ENCODE results near the gene FAM241A. TPM values are rescaled to one million over a fixed set of nuclear protein-coding genes. Genes with fewer than 3 reads are reported as not detected.
"Not testable (repeated sequence)": the region's sequence is repeated elsewhere in the genome, so short reads cannot be mapped to it uniquely, and the experiment has no call there.

FAM241A gene
- total RNA-seq, result 6.7 TPM
- long read RNA-seq, full-length matches to known transcripts, result 138 of 146 reads
- long read RNA-seq, partial matches to known transcripts, result 0 of 146 reads
- long read RNA-seq, other reads (novel, unspliced or antisense), result 8 of 146 reads

DNA sequence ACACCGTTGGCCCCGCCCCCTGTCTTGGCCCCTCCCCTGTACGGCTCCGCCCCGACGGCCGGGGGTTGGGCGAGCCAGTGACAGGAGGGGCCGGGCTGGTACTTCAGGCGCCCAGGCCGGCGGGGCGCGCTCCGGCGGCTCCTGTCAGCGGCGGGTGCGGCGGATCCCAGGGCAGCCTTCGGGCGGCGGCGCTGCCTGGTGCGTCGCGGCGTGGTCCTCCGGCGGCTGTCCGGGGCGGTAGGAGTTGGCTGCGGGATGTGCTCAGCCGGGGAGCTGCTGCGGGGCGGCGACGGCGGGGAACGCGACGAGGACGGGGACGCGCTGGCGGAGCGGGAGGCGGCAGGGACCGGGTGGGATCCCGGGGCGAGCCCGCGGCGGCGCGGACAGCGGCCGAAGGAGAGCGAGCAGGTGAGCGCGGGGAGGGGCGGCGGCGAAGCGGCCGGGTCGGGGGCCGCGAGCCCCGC, at the start of gene FAM241A:
Gene FAM241A, plus strand, starts transcription at position 129 of the 464 bp plus-strand sequence. Its CDS starts 127 bp downstream, at position 256.
- peak; percentile 94 for DNase-seq (ENCODE audit: low spot score)
- intact Hi-C loops (cut with DNase I), result loop anchor here (5.0 kb wide), 1 partner anchor 43 kb away; no protein-coding TSS in a partner anchor

DNA sequence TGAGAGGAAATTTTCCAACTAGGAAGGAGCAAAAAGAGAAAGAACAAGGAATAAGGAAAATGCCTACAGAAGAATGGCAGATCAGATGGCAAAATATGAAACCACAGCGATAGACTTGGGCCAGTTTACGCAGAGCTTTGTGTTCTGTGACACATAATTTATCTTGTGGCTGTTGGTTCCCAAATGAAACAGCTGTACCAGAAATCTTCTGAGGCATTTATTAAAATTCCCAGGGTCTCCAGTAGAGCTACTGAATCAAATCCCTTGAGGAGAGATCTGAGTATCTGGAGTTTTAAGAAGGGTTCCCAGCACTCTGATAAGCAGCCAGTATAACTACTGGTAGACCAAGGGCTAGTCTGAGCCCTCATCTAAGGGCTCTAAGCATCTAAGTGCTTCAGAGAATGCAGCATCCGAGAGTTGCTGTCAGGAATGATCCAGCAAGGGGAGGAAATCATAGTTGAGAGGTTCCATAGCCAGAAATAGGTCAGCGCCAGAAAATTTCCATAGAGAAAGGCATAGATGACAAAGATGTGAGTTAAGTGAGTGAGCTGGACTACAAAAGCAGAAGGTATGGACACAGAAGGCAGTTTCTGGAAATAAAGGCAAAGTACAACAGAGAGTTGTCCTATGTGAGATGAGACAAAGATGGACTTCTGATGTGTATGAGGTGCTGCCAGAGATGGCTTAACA, 46.3 kb upstream of the FAM241A start:
- no peak for DNase-seq (ENCODE audit: low spot score)
- intact Hi-C loops (cut with DNase I), result loop anchor here (1.0 kb wide), 1 partner anchor 135 kb away; no protein-coding TSS in a partner anchor

DNA sequence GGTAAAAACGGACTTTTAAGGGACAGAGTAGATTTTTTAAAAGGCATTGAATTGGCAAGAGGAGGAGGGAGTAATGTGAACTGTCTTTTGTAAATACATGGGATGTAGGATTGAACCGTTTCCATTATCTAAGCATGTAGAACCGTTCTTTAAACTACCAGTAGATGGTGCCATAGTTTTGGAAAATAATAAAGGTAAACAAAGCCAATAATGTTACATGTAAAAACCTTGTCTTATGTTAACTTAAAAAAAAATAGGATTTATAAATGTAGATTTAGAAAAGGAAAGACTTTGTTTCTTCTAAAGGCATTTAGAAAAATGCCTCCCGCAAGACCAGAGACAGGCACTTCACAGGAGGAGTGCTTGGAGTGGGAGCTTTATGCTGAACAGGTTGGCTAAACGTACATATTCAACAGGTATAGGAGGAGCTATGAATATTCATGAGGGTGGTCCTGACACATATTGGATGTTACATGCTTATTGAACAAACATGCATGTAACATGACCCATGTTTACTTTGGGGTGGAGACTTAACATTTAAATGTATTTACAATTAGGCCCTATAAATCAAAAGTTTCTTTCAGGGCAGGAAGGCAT, 45.5 kb upstream of the FAM241A start:
- DNase-seq (ENCODE audit: low spot score), result no peak
- intact Hi-C loops (cut with DNase I), result loop anchor here (1.0 to 5.0 kb wide), 2 partner anchors 48 to 135 kb away; partner anchors contain the start of gene FAM241A

DNA sequence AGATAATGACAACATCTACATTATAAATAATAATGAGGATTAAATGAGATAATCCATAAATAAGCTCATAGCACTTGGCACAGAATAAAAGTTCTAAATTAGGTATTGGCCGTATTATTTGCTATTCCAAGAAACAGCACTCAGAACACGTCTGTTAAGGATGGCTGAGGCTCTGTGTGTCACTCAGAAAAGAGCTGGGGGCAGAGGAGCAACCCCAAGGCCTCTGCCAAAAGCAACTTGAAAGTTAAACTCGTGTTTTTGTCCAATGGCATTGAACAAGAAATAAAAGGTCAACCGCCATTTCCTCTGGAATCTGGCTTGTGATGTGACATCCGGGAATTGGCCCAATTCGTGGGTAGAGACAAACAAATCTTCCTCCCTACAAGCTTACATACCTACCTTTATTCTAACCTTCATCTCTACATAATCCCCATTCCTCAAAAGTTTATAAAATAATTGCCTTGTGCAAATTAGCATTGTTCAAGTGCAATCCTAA, 42.3 kb upstream of the FAM241A start:
- intact Hi-C loops (cut with DNase I), result loop anchor here (5.0 kb wide), 1 partner anchor 44 kb away; the partner anchor contains the start of gene FAM241A
- DNase-seq (ENCODE audit: low spot score), result no peak

DNA sequence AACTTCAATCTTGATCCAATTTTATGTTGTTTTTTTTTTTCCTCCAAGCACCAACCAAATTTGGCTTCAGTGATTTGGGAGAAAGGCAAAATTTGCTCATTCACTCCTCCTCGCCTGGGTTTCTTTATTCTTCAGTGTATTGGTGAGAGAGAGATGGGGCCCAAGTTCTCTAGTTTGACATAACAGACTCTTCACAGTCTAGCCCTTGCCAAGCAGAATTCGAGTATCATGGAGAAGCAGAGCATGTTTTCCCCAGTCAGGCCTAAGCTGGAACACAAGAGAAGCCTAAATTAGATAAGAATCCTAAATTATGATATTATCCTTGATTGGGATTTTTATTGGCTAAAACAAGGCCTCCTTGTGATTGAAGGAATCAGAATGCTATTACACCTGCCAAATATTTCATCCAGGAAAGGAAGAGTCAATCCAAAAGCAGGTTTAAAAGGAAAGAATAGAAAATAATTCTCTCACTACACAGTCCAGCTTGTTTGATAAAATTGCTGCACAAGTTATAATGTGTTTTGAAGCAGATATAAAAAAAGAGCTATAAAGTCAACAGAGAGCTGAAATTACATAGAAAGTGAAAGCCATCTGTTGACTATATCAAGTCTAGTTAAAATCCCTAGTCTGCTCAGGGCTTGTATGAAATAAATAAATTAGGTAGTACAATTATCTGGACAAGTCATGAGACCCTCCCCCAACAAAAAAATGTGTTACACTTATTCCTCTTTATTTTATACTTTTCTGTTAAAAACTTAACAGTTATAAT, 39.9 kb upstream of the FAM241A start:
- no peak for DNase-seq (ENCODE audit: low spot score)
- intact Hi-C loops (cut with DNase I), result no loop called here

DNA sequence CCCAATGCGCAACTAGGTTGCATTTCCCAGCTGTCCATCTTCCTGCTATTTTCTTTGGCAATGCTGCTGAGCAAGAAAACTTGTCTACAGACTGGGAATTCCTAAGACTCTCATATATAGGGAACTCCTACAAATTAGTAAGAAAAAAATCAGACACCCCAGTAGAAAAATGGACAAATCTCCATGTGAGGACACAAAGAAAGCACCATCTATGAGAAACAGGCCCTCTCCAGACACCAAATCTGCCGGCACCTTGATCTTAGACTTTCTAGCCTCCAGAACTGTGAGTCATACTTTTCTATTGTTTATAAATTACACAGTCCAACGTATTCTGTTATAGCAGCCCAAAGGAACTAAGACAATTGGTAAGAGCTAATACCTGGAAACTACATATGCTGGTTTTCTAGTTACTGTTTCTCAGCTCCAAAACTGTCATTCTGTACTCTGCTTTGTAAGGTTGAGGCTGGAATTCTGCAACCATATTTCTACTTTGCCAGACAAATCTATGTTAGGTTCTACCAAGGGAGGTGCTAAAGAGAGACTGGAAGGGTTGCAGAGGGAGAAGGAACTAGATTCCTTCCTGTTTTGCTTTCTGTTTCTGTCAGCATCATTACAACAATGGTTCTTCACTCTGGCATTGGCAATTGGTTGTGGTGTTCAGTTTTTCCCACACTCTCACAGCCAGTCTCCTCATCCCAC, 35.7 kb upstream of the FAM241A start:
- intact Hi-C loops (cut with DNase I), result no loop called here
- DNase-seq (ENCODE audit: low spot score), result no peak

DNA sequence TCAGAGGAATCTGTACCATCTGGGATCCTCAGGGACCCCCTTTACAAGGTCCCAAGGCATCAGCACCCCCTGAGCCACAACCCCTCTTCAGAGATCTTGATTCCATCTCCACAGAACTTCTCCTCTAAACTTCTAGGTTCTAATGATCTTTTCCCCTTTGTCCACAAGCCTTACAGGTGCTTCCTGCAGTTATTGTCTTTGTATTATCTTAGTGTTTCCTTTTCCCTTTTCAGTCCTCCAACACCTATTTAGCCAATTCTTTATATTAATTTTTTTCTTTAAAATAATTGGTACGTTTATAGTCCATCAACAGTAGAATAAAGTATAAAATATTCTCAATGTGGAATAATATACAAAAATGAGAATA, 35.2 kb upstream of the FAM241A start:
- no peak for DNase-seq (ENCODE audit: low spot score)
- intact Hi-C loops (cut with DNase I), result no loop called here

DNA sequence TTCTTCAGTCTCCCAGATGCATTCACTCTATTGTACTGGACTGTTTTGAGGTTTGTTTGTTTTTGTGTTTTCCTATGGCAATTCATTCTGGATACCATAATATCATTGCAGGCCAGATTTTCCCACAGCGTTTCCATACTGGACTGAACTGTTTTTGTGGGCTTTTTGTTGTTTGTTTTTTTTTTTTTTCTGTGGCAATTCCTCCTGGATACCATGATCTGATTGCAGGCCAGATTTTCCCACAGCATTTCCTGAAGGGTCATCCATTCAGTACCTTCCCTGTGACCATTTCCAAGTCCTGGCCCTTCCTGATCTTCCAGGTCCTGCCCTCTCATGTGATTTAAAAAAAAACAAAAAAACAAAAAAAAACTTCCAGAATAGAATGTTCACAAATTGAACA, 33.9 kb upstream of the FAM241A start:
- no peak for DNase-seq (ENCODE audit: low spot score)
- intact Hi-C loops (cut with DNase I), result no loop called here

DNA sequence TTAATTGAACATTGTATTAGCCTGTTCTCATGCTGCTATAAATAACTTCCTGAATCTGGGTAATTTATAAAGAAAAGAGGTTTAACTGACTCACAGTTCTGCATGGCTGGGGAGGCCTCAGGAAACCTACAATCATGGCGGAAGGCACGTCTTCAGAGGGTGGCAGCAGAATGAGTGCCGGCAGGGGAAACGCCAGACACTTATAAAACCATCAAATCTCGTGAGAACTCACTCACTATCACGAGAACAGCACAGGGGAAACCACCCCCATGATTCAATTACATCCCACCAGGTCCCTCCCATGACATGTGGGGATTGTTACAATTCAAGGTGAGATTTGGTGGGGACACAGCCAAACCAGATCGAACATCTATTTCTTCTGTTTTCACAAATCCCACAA, 33.2 kb upstream of the FAM241A start:
- DNase-seq (ENCODE audit: low spot score); intact Hi-C loops (cut with DNase I): not testable (repeated sequence)

DNA sequence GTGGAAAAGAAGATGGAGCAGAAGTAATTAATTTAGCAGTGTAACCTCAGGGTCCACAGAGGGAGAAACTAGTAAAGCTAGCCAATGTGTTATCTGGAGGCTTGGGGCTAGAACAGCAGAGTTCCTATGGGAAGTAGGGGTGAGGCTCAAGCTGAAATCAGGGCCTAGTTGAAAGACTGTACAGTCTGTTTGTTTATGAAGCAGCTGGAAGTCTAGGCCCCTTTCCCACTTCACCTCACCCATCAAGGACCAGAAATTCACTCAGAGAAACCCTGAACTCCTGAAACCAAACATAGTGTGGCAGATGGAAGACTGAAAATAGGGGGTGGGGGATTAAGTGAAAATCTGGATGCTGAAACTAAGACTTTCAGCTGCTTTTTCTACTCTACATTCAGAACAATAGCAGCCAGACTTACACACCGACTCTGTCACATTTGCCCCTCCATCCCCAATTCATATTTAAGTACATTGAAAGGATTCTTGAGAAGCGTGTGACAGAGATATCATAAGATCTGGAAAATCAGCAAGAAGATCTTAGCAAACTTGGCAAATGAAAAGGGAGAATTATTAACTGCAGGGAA, 32.6 kb upstream of the FAM241A start:
- DNase-seq (ENCODE audit: low spot score), result no peak
- intact Hi-C loops (cut with DNase I), result no loop called here

DNA sequence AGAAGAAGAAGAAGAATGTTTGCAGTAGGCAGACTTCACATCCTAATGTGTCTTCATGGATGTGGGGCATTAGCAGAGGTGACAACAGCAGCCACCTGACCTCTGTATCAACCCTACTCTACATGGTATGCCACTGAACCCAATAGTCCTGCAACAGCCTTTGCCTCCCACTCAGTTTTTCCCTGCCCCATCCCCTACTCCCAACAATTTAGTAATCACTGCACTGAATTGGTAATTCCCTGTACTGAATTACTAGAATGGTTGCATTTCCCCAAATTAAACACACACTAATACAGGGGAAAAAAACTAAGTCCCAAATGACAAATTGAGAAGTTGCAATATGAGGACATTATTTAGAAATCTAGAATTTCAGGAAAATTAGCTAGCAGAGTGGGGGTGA, 31.4 kb upstream of the FAM241A start:
- intact Hi-C loops (cut with DNase I), result no loop called here

DNA sequence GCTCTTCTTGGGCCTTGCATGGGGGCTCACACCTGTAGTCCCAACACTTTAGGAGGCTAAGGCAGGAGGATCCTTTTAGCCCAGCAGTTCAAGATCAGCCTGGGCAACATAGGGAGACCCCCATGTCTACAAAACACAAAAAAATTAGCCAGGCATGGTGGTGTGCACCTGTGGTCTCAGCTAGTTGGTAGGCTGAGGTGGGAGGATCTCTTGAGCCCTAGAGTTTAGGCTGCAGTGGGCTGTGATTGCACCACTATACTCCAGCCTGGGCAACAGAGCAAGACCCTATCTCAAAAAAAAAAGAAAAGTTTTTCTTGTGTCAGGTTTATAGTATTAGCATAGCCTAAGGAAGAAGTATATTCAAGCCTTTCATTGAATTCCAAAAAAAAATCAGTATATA, 30.8 kb upstream of the FAM241A start:
- intact Hi-C loops (cut with DNase I), result no loop called here
- DNase-seq (ENCODE audit: low spot score), result no peak

More for the DNA sequence above, 31.4 kb upstream of the FAM241A start:
- no peak for DNase-seq (ENCODE audit: low spot score)

DNA sequence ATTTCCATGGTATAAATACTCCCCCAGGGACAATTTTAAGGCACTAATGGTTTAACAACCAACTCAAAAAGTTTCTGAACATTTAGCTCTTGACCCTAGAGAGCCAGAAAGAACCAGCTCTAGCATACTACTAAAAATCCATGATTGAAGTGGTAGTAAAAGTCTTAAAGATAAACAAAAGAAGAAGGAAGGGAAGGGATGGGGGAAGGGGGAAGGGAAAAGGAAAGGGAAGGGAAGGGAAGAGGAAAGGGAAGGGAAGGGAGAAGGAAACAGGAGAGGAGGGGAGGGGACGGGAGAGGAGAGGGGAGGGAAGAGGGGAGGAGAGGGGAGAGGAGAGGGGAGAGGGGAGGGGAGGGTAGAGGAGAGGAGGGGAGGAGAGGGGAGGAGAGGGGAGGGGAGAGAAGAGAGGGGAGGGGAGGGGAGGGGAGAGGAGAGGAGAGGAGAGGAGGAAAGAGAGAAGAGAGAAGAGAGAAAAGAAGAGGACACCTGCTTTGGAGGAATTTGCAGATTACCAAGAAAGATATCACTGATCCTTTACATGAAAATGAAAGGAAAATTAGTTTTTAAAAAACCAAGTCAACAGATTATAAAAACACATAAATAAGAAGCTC, 26.4 kb upstream of the FAM241A start:
- intact Hi-C loops (cut with DNase I), result no loop called here
- no peak for DNase-seq (ENCODE audit: low spot score)

DNA sequence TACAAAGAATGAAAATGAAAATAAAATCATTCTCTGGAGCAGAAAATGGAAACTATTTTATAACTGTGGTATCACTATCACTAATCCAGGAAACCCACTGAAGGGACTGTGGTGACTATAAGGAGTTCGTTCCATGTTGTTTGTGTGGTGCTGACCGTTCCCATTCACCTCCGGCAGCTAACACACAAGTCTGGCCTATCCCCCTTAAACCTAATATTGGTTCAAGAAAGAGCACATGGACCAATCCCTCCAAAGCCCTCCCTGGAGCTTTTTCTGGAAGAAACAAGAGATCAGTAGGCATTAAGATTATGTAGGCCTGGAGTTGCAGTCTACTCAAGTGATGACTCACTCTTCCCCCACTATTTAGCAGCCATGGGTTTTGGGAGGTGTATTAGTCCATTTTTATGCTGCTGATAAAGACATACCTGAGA, 25.9 kb upstream of the FAM241A start:
- intact Hi-C loops (cut with DNase I), result no loop called here
- no peak for DNase-seq (ENCODE audit: low spot score)

DNA sequence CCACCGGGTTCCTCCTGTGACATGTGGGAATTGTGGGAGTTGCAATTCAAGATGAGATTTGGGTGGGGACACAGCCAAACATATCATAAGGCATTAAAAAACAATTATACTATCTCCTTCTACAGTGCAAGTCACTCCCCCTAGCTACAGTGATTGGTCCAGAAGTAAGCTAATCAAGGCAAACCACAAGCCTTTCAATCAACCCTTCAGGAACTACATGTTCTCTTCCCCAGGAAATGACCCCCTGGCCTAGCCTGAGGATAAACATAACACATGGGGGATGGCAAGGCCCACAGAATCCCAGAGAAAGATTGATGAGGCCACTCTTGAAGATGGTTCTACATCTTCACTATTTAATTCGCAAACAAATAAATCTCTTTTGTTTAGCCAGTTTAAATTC, 25.2 kb upstream of the FAM241A start:
- DNase-seq (ENCODE audit: low spot score), result no peak
- intact Hi-C loops (cut with DNase I), result no loop called here

DNA sequence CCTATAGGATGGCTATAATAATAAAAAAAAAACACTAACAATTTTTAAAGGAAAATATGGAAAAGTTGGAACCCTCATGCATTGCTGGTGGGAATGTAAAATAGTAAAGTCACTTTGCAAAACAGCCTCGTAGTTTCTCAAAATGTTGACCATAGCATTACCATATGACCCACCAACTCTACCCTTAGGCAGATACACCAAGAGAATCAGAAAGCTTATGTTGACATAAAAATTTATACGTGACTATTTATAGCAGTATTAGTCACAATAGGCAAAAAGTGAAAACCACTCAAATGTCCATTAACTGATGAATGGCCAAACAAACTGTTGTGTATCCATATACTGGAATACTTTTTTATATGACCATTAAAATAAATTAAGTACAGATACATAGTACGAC, 19.8 kb upstream of the FAM241A start:
- intact Hi-C loops (cut with DNase I), result no loop called here

DNA sequence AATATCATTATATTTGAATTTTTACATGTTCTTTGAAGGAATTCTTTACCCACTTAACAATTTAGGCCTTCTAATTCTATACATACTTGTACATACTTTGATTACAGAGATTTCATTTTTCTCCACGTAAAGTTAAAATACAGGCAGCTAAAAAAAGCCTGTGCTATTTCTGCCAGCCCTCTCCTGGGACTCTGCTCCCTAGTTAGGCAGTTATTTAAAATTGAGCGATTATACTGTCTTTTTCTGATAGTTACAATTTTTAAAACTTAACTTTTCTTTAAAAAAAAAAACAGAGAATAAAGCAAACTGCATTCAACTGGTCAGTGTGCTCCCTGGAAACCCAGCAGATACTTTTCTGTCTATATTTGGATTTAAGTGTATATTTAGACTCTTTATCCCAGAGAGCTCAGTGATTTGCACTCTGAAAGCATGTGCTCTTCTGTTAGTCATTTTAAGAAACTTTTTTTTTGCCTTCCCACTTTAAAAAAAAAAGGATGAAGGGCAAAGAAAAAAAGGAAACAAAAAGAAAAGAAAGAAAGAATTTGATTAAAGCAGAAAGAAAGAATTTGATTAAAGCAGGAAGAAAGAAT, 18.1 kb upstream of the FAM241A start:
- intact Hi-C loops (cut with DNase I), result no loop called here
- no peak for DNase-seq (ENCODE audit: low spot score)

More for the DNA sequence above, 19.8 kb upstream of the FAM241A start:
- DNase-seq (ENCODE audit: low spot score), result no peak

DNA sequence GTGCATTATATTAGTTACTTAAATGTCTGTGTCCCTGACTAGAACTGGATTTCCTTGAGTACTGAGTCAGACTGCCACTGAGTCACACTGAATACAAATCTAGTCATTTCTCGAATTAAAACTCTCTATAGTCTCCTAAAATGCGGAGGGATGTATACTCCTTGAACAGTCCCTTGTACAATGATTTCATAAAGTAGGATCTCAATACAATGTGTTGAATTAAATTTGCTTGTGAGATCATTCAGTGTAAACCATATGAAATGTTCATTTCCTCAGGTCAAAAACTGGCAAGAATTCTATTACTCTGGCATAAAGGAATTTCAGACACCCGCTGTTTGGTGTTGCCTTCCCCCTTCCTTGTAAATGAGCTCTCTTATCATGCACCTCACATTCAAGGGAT, 17.5 kb upstream of the FAM241A start:
- DNase-seq (ENCODE audit: low spot score), result no peak
- intact Hi-C loops (cut with DNase I), result no loop called here
